Smooth muscle cell (in vitro differentiated cells): ENCODE measurements around the gene PLA2G4E. TPM values are rescaled to one million over a fixed set of nuclear protein-coding genes. Genes with fewer than 3 reads are reported as not detected.
A peak's percentile ranks its signal among the peaks of the same experiment; 100 is the strongest.

ENCODE experiments used
- DNase-seq: peaks from one replicate; lab custom pipeline; 2025; ENCODE audit not compliant: unreplicated experiment; lab: John Stamatoyannopoulos, UW
- H2AFZ ChIP-seq: fragments of 200-600 bp; sonication (generic); 2 replicates; pipeline ENCODE4 v1.6.0; 2016; ENCODE audit warnings: antibody characterized with exemption, low read depth, mild to moderate bottlenecking
- H3F3A ChIP-seq: fragments of 200-600 bp; sonication (generic); 2 replicates; pipeline ENCODE4 v1.6.0; 2017; ENCODE audit warnings: antibody characterized with exemption, low read depth
- H3K27ac ChIP-seq: fragments of 200-600 bp; sonication (generic); 2 replicates; pipeline ENCODE4 v1.5.1; 2016; ENCODE audit warnings: low read depth, mild to moderate bottlenecking
- H3K27me3 ChIP-seq: fragments of 200-600 bp; sonication (generic); 2 replicates; pipeline ENCODE4 v1.6.1; 2016; ENCODE audit warnings: low read depth, mild to moderate bottlenecking
- H3K36me3 ChIP-seq: fragments of 200-600 bp; sonication (generic); 2 replicates; pipeline ENCODE4 v1.5.1; 2016; ENCODE audit warnings: low read depth
- H3K4me1 ChIP-seq: fragments of 200-600 bp; sonication (generic); 2 replicates; pipeline ENCODE4 v1.5.1; 2016; ENCODE audit warnings: low read depth
- H3K4me2 ChIP-seq: fragments of 200-600 bp; sonication (generic); 2 replicates; pipeline ENCODE4 v1.6.0; 2016; ENCODE audit warnings: mild to moderate bottlenecking
- H3K4me3 ChIP-seq: fragments of 200-600 bp; sonication (generic); 2 replicates; pipeline ENCODE4 v1.5.1; 2016; ENCODE audit warnings: mild to moderate bottlenecking
- H3K79me2 ChIP-seq: fragments of 200-600 bp; sonication (generic); 2 replicates; pipeline ENCODE4 v1.6.0; 2016; ENCODE audit warnings: low read depth, mild to moderate bottlenecking
- H3K9ac ChIP-seq: fragments of 200-600 bp; sonication (generic); 2 replicates; pipeline ENCODE4 v1.6.0; 2016; ENCODE audit warnings: low read depth
- H3K9me3 ChIP-seq: fragments of 200-600 bp; sonication (generic); replicated peaks from 2 replicates; pipeline ENCODE4 v1.5.1; 2016; ENCODE audit warnings: low read depth
- H4K20me1 ChIP-seq: fragments of 200-600 bp; sonication (generic); 2 replicates; pipeline ENCODE4 v1.6.0; 2016; ENCODE audit warnings: low read depth
- CTCF ChIP-seq: fragments of 200-600 bp; sonication (generic); IDR thresholded peaks from 2 replicates; pipeline ENCODE4 v1.5.1; 2017; ENCODE audit warnings: borderline replicate concordance, mild to moderate bottlenecking, antibody characterized with exemption; ENCODE audit not compliant: insufficient read depth, poor library complexity, severe bottlenecking
- WGBS: methylation state at CpG from one replicate; pipeline ENCODE4 v1.1.7; 2016; ENCODE audit warnings: low lambda C conversion rate; 5-methylcytosine and 5-hydroxymethylcytosine counted together
- polyA plus RNA-seq: library from polyadenylated mRNA; unstranded; fragments of >200 nt; fragmentation: Nextera tagmentation; extraction: Ambion mirVana; gene quantifications from 2 replicates; pipeline ENCODE4 v1.2.1, GENCODE V29; 2016
- total RNA-seq: library from RNA; depleted of rRNA; stranded (reverse); fragments of >200 nt; gene quantifications from 2 replicates; pipeline ENCODE4 v1.2.3, GENCODE V29; 2014

PLA2G4E gene
- total and polyA plus RNA-seq, 2 experiments from 2014 or later = 1.6 TPM; not detected in 1

GRCh38 chr15:42057799-42058646 lies 37.2 kb upstream of the PLA2G4E start:
- no peaks in the 10 kb centered on the region for H4K20me1 ChIP-seq
- no peak overlapping the region for H3K4me3 ChIP-seq
- H2AFZ ChIP-seq = no peak overlapping the region
- no peaks in the 10 kb centered on the region for H3K36me3 ChIP-seq
- H3K9ac ChIP-seq = peak overlapping the region; percentile 69
- peak overlapping the region; percentile 6 for H3K4me2 ChIP-seq
- H3K79me2 ChIP-seq = no peaks in the 10 kb centered on the region
- DNase-seq = no peak
- no peak for TF ChIP-seq CTCF
- H3K27ac ChIP-seq = peak overlapping the region; percentile 88
- H3K4me1 ChIP-seq = no peaks in the 10 kb centered on the region
- WGBS = 88% methylated on average over 6 of the region's 6 CpGs
- peaks cover 4% of the 10 kb centered on the region for H3K27me3 ChIP-seq
- H3F3A ChIP-seq = no peaks in the 10 kb centered on the region
- no peaks in the 10 kb centered on the region for H3K9me3 ChIP-seq

GRCh38 chr15:42056934-42057798 lies 36.3 kb upstream of the PLA2G4E start:
- no peaks in the 10 kb centered on the region for H3K9me3 ChIP-seq
- H3F3A ChIP-seq = no peaks in the 10 kb centered on the region
- peak overlapping the region; percentile 10 for H2AFZ ChIP-seq
- no peaks in the 10 kb centered on the region for H3K36me3 ChIP-seq
- H3K4me3 ChIP-seq = peak overlapping the region; percentile 34
- H3K9ac ChIP-seq = peak overlapping the region; percentile 69
- peaks cover 4% of the 10 kb centered on the region for H3K27me3 ChIP-seq
- peak overlapping the region; percentile 76 for H3K4me2 ChIP-seq
- DNase-seq = peak; percentile 53
- no peaks in the 10 kb centered on the region for H4K20me1 ChIP-seq
- no peaks in the 10 kb centered on the region for H3K4me1 ChIP-seq
- WGBS = 22% methylated on average over 37 of the region's 37 CpGs
- H3K79me2 ChIP-seq = no peaks in the 10 kb centered on the region
- H3K27ac ChIP-seq = peak overlapping the region; percentile 88
- peak; percentile 47 for TF ChIP-seq CTCF

- Histone ChIP-seq H3F3A (no peaks in the 10 kb centered on the region), H3K9me3 (no peaks in the 10 kb centered on the region)
Observed at GRCh38 chr15:42053914-42054313, 33.1 kb upstream of the PLA2G4E start.

More at GRCh38 chr15:42053914-42054313, 33.1 kb upstream of the PLA2G4E start:
- Histone ChIP-seq H3K4me1 (no peaks in the 10 kb centered on the region), H3K4me2 (no peak overlapping the region), H3K9ac (no peak overlapping the region), H3K4me3 (no peak overlapping the region), H2AFZ (no peak overlapping the region), H3K27ac (no peak overlapping the region), H3K79me2 (no peaks in the 10 kb centered on the region), H3K36me3 (no peaks in the 10 kb centered on the region), H4K20me1 (no peaks in the 10 kb centered on the region), H3K27me3 (peaks cover 4% of the 10 kb centered on the region)
- TF ChIP-seq CTCF = no peak
- no peak for DNase-seq
- WGBS = 50% methylated on average over 2 of the region's 2 CpGs
